GM12878 (cell line): ENCODE results near the gene OPCML. TPM values are rescaled to one million over a fixed set of nuclear protein-coding genes. Genes with fewer than 3 reads are reported as not detected.

Source experiments
- ATAC-seq: fragments of 200-7000 bp; cut with Tn5 transposase; 3 replicates; pipeline ENCODE4 v1.9.1; 2020; ENCODE audit warnings: mild to moderate bottlenecking, moderate library complexity
- BruUV-seq: library from RNA; stranded (reverse); fragments of 400-500 nt; replicated peaks from 2 replicates; lab custom pipeline; 2021; lab: Mats Ljungman, UMichigan
- CTCF ChIA-PET: fragments of 300-600 bp; sonication (Branson Sonifier 250); formaldehyde crosslinking; extraction: SDS; loops from one replicate; lab custom pipeline; 2021; ENCODE audit warnings: inconsistent platforms; lab: Yijun Ruan, JAX
- POLR2A ChIA-PET: fragments of 350-600 bp; formaldehyde crosslinking; extraction: SDS; loops from one replicate; lab custom pipeline; 2021; ENCODE audit warnings: inconsistent platforms; lab: Charles Lee
- RAD21 ChIA-PET: fragments of 300-600 bp; sonication (Branson Sonifier 250); formaldehyde crosslinking; loops from one replicate; lab custom pipeline; 2023; ENCODE audit warnings: antibody characterized with exemption; ENCODE audit not compliant: unreplicated experiment; lab: Charles Lee
- SMC1A ChIA-PET: fragments of 300-600 bp; sonication (Branson Sonifier 250); formaldehyde crosslinking; loops from one replicate; lab custom pipeline; 2023; ENCODE audit not compliant: unreplicated experiment, uncharacterized antibody; lab: Charles Lee
- DNase-seq: peaks from one replicate; pipeline ENCODE4 v3.0.0-alpha.2; 2011; ENCODE audit warnings: low read depth, low spot score
- FAIRE-seq: peaks from 3 replicates; lab custom pipeline; 2011; peaks lifted over from hg19 to GRCh38; lab: Jason Lieb, UNC
- H2AFZ ChIP-seq: 2 replicates; pipeline ENCODE4 v1.6.0; 2011; ENCODE audit warnings: low read depth, low read length, control low read depth; ENCODE audit not compliant: control insufficient read depth
- H3K27ac ChIP-seq: 2 replicates; pipeline ENCODE4 v1.5.1; 2011; ENCODE audit warnings: control low read depth; ENCODE audit not compliant: control insufficient read depth, insufficient read depth
- H3K27me3 ChIP-seq, 2 experiments: replicated peaks in 1 of 2; 2 replicates each; pipeline versions ENCODE4 v1.6.0 to v1.6.1; 2011; ENCODE audit warnings: low read length in 1 of 2; ENCODE audit not compliant: control insufficient read depth in 2 of 2, insufficient read depth in 2 of 2
- H3K36me3 ChIP-seq, 2 experiments: 2 replicates each; pipeline ENCODE4 v1.5.1; 2011; ENCODE audit warnings: low read length in 1 of 2; ENCODE audit not compliant: control insufficient read depth in 2 of 2, insufficient read depth in 2 of 2
- H3K4me1 ChIP-seq: 2 replicates; pipeline ENCODE4 v1.6.1; 2011; ENCODE audit warnings: mild to moderate bottlenecking, low read length, moderate library complexity, mixed read lengths; ENCODE audit not compliant: control insufficient read depth, insufficient read depth
- H3K4me2 ChIP-seq: 2 replicates; pipeline ENCODE4 v1.6.0; 2011; ENCODE audit warnings: control low read depth; ENCODE audit not compliant: control insufficient read depth, insufficient read depth
- H3K4me3 ChIP-seq: fragments of 200-600 bp; sonication (generic); 2 replicates; pipeline ENCODE4 v1.5.1; 2016
- H3K79me2 ChIP-seq: 2 replicates; pipeline ENCODE4 v1.6.0; 2011; ENCODE audit warnings: low read length; ENCODE audit not compliant: control insufficient read depth, insufficient read depth
- H3K9ac ChIP-seq: 2 replicates; pipeline ENCODE4 v1.8.0; 2011; ENCODE audit warnings: low read length, control low read depth, mixed read lengths; ENCODE audit not compliant: control insufficient read depth, insufficient read depth
- H3K9me3 ChIP-seq: replicated peaks from 3 replicates; pipeline ENCODE4 v1.5.1; 2011; ENCODE audit warnings: mild to moderate bottlenecking, low read length; ENCODE audit not compliant: control insufficient read depth, insufficient read depth
- H4K20me1 ChIP-seq: 2 replicates; pipeline ENCODE4 v1.6.0; 2011; ENCODE audit not compliant: control insufficient read depth, insufficient read depth
- CREB1 ChIP-seq: IDR thresholded peaks from 2 replicates; pipeline ENCODE4 v1.6.1; 2012; ENCODE audit warnings: low read depth, mild to moderate bottlenecking, inconsistent platforms
- JUNB ChIP-seq: IDR thresholded peaks from 2 replicates; pipeline ENCODE4 v1.6.1; 2016; ENCODE audit warnings: antibody characterized with exemption, mild to moderate bottlenecking
- RAD21 ChIP-seq: IDR thresholded peaks from 2 replicates; pipeline ENCODE4 v1.6.1; 2011; ENCODE audit warnings: mild to moderate bottlenecking, low read depth, low read length, moderate library complexity; ENCODE audit not compliant: insufficient read depth
- RELA ChIP-seq: fragments of 450-650 bp; IDR thresholded peaks from 2 replicates; pipeline ENCODE4 v1.8.0; 2014; ENCODE audit warnings: borderline replicate concordance; ENCODE audit not compliant: partially characterized antibody
- RFX5 ChIP-seq: IDR thresholded peaks from 2 replicates; pipeline ENCODE4 v1.6.1; 2011; ENCODE audit warnings: low read depth, low read length, improper control_type of control experiment
- SIN3A ChIP-seq: IDR thresholded peaks from 2 replicates; pipeline ENCODE4 v1.6.1; 2012; ENCODE audit warnings: low read depth, low read length, improper control_type of control experiment
- YY1 ChIP-seq: IDR thresholded peaks from 2 replicates; pipeline ENCODE4 v1.6.1; 2011; ENCODE audit warnings: low read depth, mild to moderate bottlenecking, low read length
- ZNF384 ChIP-seq: IDR thresholded peaks from 2 replicates; pipeline ENCODE4 v1.6.1; 2012; ENCODE audit warnings: low read depth, mild to moderate bottlenecking, low read length, improper control_type of control experiment, borderline replicate concordance
- ZZZ3 ChIP-seq: IDR thresholded peaks from 2 replicates; pipeline ENCODE4 v1.6.1; 2011; ENCODE audit warnings: low read depth; ENCODE audit not compliant: control insufficient read depth, insufficient read length
- WGBS: methylation state at CpG from one replicate; pipeline ENCODE4 v1.1.6; 2016; ENCODE audit warnings: low lambda C conversion rate; ENCODE audit not compliant: insufficient replicate concordance, insufficient coverage; ENCODE audit errors: missing lambda C conversion rate; 5-methylcytosine and 5-hydroxymethylcytosine counted together
- in situ Hi-C: fragments of 300-500 bp; cut with MboI; formaldehyde crosslinking; loops from 9 replicates; pipeline ENCODE4 v1.14.3; 2018; ENCODE audit warnings: mixed read lengths
- intact Hi-C: fragments of 100-400 bp; cut with micrococcal nuclease; formaldehyde crosslinking; loops from one replicate; pipeline ENCODE4 v1.14.2; 2022; ENCODE audit not compliant: unreplicated experiment
- polyA plus RNA-seq, 11 experiments: library from polyadenylated mRNA; depleted of rRNA in 4 of 11; unstranded in 6 of 11; stranded (reverse) in 5 of 11; fragments of >200 nt; fragmentation: Nextera tagmentation in 4 of 11; fragmentation: Illumina TruSeq in 1 of 11; extraction: Ambion mirVana in 4 of 11; extraction: Trizol in 1 of 11; gene quantifications; 1 replicate in 1 of 11; 2 replicates in 10 of 11; pipeline versions ENCODE4 v1.2.1 to v1.2.3, GENCODE V29; 2011 to 2016; ENCODE audit warnings: inconsistent platforms in 2 of 11, missing spikeins in 2 of 11, low read depth in 1 of 11
- total RNA-seq, 4 experiments: library from RNA; depleted of rRNA in 3 of 4; stranded (reverse); fragments of >200 nt in 3 of 4; fragmentation: Illumina TruSeq in 1 of 4; extraction: Trizol in 1 of 4; gene quantifications; 2 replicates each; pipeline versions ENCODE4 v1.2.1 to v1.2.3, GENCODE V29; 2013 to 2021
- TF ChIP-seq, protein P1 (sequence below): fragments of 450-650 bp; IDR thresholded peaks from 2 replicates; pipeline ENCODE4 v1.6.1; 2016; ENCODE audit warnings: mild to moderate bottlenecking

OPCML gene
- total and polyA plus RNA-seq, 10 of the 15 experiments (the other 5 are each of a cell fraction or from before 2014, with no cell fraction given), result 0.84 TPM; not detected in 9

DNA sequence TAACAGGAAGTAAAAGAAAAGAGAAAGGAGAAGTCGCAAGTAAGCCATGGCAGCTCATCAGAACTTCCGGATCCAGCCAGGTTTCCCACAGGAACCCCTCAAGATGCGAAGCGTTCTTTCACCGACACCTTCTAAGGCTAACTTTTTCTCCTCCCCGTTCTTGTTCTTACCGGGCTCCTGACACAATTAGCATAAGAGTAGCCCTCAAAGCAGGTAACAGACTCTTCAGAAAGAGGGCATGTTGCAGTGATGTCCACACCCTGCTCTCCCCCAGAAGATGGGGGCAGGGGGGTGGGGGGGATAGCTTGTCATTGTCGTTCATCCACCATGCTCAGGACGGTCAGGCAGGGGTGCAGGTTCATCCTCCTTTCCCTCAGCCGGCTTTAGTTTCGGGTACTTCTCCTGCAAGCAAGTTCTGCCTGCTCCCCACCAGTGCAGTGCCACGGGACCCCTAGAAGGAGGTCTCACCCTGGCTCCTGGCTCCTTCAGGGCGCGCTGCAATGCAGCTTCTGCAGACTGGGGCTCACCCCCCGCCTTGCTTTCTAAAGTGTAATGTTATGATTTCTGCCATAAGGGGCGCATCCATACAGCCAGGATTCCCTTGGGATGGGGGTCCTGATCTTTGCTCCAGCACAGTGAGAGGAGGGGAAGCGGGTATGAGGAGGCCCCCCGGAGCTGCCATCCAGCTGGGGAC, 2.3 kb downstream of the OPCML start (continued):
- no peak for TF ChIP-seq JUNB
- TF ChIP-seq, all 136 proteins: peak for 0

DNA sequence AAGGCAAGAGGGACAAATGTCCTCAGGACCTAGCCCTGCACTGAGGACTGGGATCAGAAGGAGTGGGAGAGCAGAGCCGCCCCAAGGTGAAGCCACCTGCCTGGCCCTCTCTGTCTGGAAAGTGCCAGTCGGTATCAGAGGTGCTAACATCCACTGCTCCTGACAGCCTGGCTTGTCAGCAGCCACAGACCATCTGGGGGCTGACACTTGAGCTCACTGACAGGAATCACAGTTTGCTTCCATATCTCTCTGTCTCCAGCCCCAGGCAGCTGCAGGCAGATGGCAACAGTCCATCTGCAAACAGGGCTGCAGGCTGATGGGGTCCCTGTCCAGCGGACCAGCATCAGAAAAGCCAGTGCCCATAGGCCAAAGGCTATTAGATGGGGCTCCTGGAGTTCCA, 5.5 kb downstream of the OPCML start:
- ChIA-PET RAD21 (no interaction called here), CTCF (no interaction called here), SMC1A (no interaction called here), POLR2A (interaction anchor here (0.6 kb wide), 1 partner anchor 957 kb away, joined by 3 read pairs; no protein-coding TSS in a partner anchor)
- Histone ChIP-seq H3K4me1 (no peaks in the 10 kb centered on the region), H3K4me3 (no peak overlapping the region), H3K27ac (no peak overlapping the region), H3K36me3 (no peaks in the 10 kb centered on the region), H3K4me2 (no peak overlapping the region), H3K79me2 (no peaks in the 10 kb centered on the region), H4K20me1 (no peaks in the 10 kb centered on the region), H2AFZ (no peak overlapping the region), H3K9ac (no peak overlapping the region), H3K27me3 (peaks cover 3 to 5% of the 10 kb centered on the region in 2 experiments; a peak in 3 of 4 replicates), H3K9me3 (no peaks in the 10 kb centered on the region; the same call in 2 of the 3 replicates)
- intact Hi-C loops, result no loop called here
- TF ChIP-seq, protein P1, sequence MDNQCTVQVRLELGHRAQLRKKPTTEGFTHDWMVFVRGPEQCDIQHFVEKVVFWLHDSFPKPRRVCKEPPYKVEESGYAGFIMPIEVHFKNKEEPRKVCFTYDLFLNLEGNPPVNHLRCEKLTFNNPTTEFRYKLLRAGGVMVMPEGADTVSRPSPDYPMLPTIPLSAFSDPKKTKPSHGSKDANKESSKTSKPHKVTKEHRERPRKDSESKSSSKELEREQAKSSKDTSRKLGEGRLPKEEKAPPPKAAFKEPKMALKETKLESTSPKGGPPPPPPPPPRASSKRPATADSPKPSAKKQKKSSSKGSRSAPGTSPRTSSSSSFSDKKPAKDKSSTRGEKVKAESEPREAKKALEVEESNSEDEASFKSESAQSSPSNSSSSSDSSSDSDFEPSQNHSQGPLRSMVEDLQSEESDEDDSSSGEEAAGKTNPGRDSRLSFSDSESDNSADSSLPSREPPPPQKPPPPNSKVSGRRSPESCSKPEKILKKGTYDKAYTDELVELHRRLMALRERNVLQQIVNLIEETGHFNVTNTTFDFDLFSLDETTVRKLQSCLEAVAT, result no peak
- TF ChIP-seq YY1, result no peak
- TF ChIP-seq CREB1, result no peak
- no peak for TF ChIP-seq RFX5
- TF ChIP-seq ZZZ3, result no peak
- no peak for TF ChIP-seq ZNF384
- no peak for TF ChIP-seq SIN3A
- no peak for TF ChIP-seq RELA
- no peak for TF ChIP-seq RAD21
- 0% methylated on average over 3 of the region's 3 CpGs for WGBS
- in situ Hi-C loops, result no loop called here
- BruUV-seq, result no TSS peak
- no peak for ATAC-seq
- FAIRE-seq, result no peak
- DNase-seq, result no peak
